Right atrium auricular region (tissue), 2 donors: ENCODE measurements around the gene NCOA3. TPM values are rescaled to one million over a fixed set of nuclear protein-coding genes. Genes with fewer than 3 reads are reported as not detected.
A peak's percentile ranks its signal among the peaks of the same experiment; 100 is the strongest.

ENCODE experiments used
- DNase-seq: peaks from one replicate; pipeline ENCODE4 v3.0.0-alpha.2; 2019; ENCODE audit warnings: low spot score
- H3K27ac ChIP-seq, 2 donors: fragments of 200-600 bp; sonication (generic); 1 replicate in 1 of 2; 2 replicates in 1 of 2; pipeline ENCODE4 v1.5.1; 2016 to 2019
- H3K27me3 ChIP-seq, 2 donors: fragments of 200-600 bp; sonication (generic); one replicate each; pipeline versions ENCODE4 v1.5.1 to v1.6.0; 2017 to 2019
- H3K36me3 ChIP-seq: fragments of 200-600 bp; sonication (generic); one replicate; pipeline ENCODE4 v1.5.1; 2016
- H3K4me1 ChIP-seq, 2 donors: fragments of 200-600 bp; sonication (generic); one replicate each; pipeline versions ENCODE4 v1.5.1 to v1.6.0; 2017 to 2019
- H3K4me3 ChIP-seq, 2 donors: fragments of 200-600 bp; sonication (generic); 1 replicate in 1 of 2; 2 replicates in 1 of 2; pipeline ENCODE4 v1.5.1; 2017 to 2019; ENCODE audit warnings: mild to moderate bottlenecking in 1 of 2, moderate library complexity in 1 of 2
- H3K9me3 ChIP-seq, 2 donors: fragments of 200-600 bp; sonication (generic); one replicate each; pipeline ENCODE4 v1.5.1; 2019
- CTCF ChIP-seq, 2 donors: fragments of 200-600 bp; sonication (generic); IDR thresholded peaks; one replicate each; pipeline ENCODE4 v1.5.1; 2019; ENCODE audit warnings: antibody characterized with exemption in 2 of 2
- total RNA-seq, 2 donors: library from RNA; depleted of rRNA; stranded (reverse); fragments of >200 nt; gene quantifications; one replicate each; pipeline ENCODE4 v1.1.0, GENCODE V29; 2016

Gene NCOA3
- total RNA-seq, 2 donors from 2014 or later: 24.1 to 27.4 TPM

- no peaks in the 10 kb centered on the region for H3K27me3 ChIP-seq
- no peaks in the 10 kb centered on the region for H3K9me3 ChIP-seq
- no peaks in the 10 kb centered on the region for H3K36me3 ChIP-seq
- no peak for TF ChIP-seq CTCF (IDR thresholded peaks at IDR 0.05)
- H3K4me3 ChIP-seq: no peak overlapping the region
- no peak overlapping the region for H3K27ac ChIP-seq
- H3K4me1 ChIP-seq: no peaks in the 10 kb centered on the region
- DNase-seq: no peak
Measured at GRCh38 chr20:47475419-47476044, 26.2 kb upstream of the NCOA3 start.

GRCh38 chr20:47476452-47476851 lies 25.2 kb upstream of the NCOA3 start:
- no peak for DNase-seq
- Histone ChIP-seq H3K27me3 (no peaks in the 10 kb centered on the region), H3K4me1 (no peaks in the 10 kb centered on the region), H3K4me3 (no peak overlapping the region), H3K36me3 (no peaks in the 10 kb centered on the region), H3K27ac (no peak overlapping the region), H3K9me3 (no peaks in the 10 kb centered on the region)
- no peak for TF ChIP-seq CTCF (IDR thresholded peaks at IDR 0.05)

- TF ChIP-seq CTCF (IDR thresholded peaks at IDR 0.05): no peak
- DNase-seq: no peak
- peak overlapping the region; percentile 5 to 21 for H3K27ac ChIP-seq
- no peaks in the 10 kb centered on the region for H3K4me1 ChIP-seq
- no peaks in the 10 kb centered on the region for H3K36me3 ChIP-seq
- no peaks in the 10 kb centered on the region for H3K27me3 ChIP-seq
- no peaks in the 10 kb centered on the region for H3K9me3 ChIP-seq
- no peak overlapping the region for H3K4me3 ChIP-seq
Measured at GRCh38 chr20:47479093-47479492, 22.6 kb upstream of the NCOA3 start.

GRCh38 chr20:47479506-47479905 lies 22.2 kb upstream of the NCOA3 start:
- no peak for TF ChIP-seq CTCF (IDR thresholded peaks at IDR 0.05)
- no peaks in the 10 kb centered on the region for H3K9me3 ChIP-seq
- H3K4me1 ChIP-seq: no peaks in the 10 kb centered on the region
- H3K27ac ChIP-seq: peak overlapping the region; percentile 5 to 21
- no peaks in the 10 kb centered on the region for H3K27me3 ChIP-seq
- H3K4me3 ChIP-seq: no peak overlapping the region
- DNase-seq: no peak
- H3K36me3 ChIP-seq: no peaks in the 10 kb centered on the region

- H3K27ac ChIP-seq: peak overlapping the region in 1 of 2 donors; percentile 27
Measured at GRCh38 chr20:47480239-47480638, 21.4 kb upstream of the NCOA3 start.

More at GRCh38 chr20:47480239-47480638, 21.4 kb upstream of the NCOA3 start:
- H3K4me1 ChIP-seq: no peaks in the 10 kb centered on the region
- no peak overlapping the region for H3K4me3 ChIP-seq
- no peaks in the 10 kb centered on the region for H3K36me3 ChIP-seq
- no peak for DNase-seq
- H3K9me3 ChIP-seq: no peaks in the 10 kb centered on the region
- no peaks in the 10 kb centered on the region for H3K27me3 ChIP-seq
- no peak for TF ChIP-seq CTCF (IDR thresholded peaks at IDR 0.05)
